Smooth muscle cell (in vitro differentiated cells): ENCODE results near the gene ADRB1. TPM values are rescaled to one million over a fixed set of nuclear protein-coding genes. Genes with fewer than 3 reads are reported as not detected.

Experiments
- DNase-seq: peaks from one replicate; lab custom pipeline; 2025; ENCODE audit not compliant: unreplicated experiment; lab: John Stamatoyannopoulos, UW
- H2AFZ ChIP-seq: fragments of 200-600 bp; sonication (generic); 2 replicates; pipeline ENCODE4 v1.6.0; 2016; ENCODE audit warnings: antibody characterized with exemption, low read depth, mild to moderate bottlenecking
- H3F3A ChIP-seq: fragments of 200-600 bp; sonication (generic); 2 replicates; pipeline ENCODE4 v1.6.0; 2017; ENCODE audit warnings: antibody characterized with exemption, low read depth
- H3K27ac ChIP-seq: fragments of 200-600 bp; sonication (generic); 2 replicates; pipeline ENCODE4 v1.5.1; 2016; ENCODE audit warnings: low read depth, mild to moderate bottlenecking
- H3K27me3 ChIP-seq: fragments of 200-600 bp; sonication (generic); 2 replicates; pipeline ENCODE4 v1.6.1; 2016; ENCODE audit warnings: low read depth, mild to moderate bottlenecking
- H3K36me3 ChIP-seq: fragments of 200-600 bp; sonication (generic); 2 replicates; pipeline ENCODE4 v1.5.1; 2016; ENCODE audit warnings: low read depth
- H3K4me1 ChIP-seq: fragments of 200-600 bp; sonication (generic); 2 replicates; pipeline ENCODE4 v1.5.1; 2016; ENCODE audit warnings: low read depth
- H3K4me2 ChIP-seq: fragments of 200-600 bp; sonication (generic); 2 replicates; pipeline ENCODE4 v1.6.0; 2016; ENCODE audit warnings: mild to moderate bottlenecking
- H3K4me3 ChIP-seq: fragments of 200-600 bp; sonication (generic); 2 replicates; pipeline ENCODE4 v1.5.1; 2016; ENCODE audit warnings: mild to moderate bottlenecking
- H3K79me2 ChIP-seq: fragments of 200-600 bp; sonication (generic); 2 replicates; pipeline ENCODE4 v1.6.0; 2016; ENCODE audit warnings: low read depth, mild to moderate bottlenecking
- H3K9ac ChIP-seq: fragments of 200-600 bp; sonication (generic); 2 replicates; pipeline ENCODE4 v1.6.0; 2016; ENCODE audit warnings: low read depth
- H3K9me3 ChIP-seq: fragments of 200-600 bp; sonication (generic); replicated peaks from 2 replicates; pipeline ENCODE4 v1.5.1; 2016; ENCODE audit warnings: low read depth
- H4K20me1 ChIP-seq: fragments of 200-600 bp; sonication (generic); 2 replicates; pipeline ENCODE4 v1.6.0; 2016; ENCODE audit warnings: low read depth
- CTCF ChIP-seq: fragments of 200-600 bp; sonication (generic); IDR thresholded peaks from 2 replicates; pipeline ENCODE4 v1.5.1; 2017; ENCODE audit warnings: borderline replicate concordance, mild to moderate bottlenecking, antibody characterized with exemption; ENCODE audit not compliant: insufficient read depth, poor library complexity, severe bottlenecking
- WGBS: methylation state at CpG from one replicate; pipeline ENCODE4 v1.1.7; 2016; ENCODE audit warnings: low lambda C conversion rate; 5-methylcytosine and 5-hydroxymethylcytosine counted together
- polyA plus RNA-seq: library from polyadenylated mRNA; unstranded; fragments of >200 nt; fragmentation: Nextera tagmentation; extraction: Ambion mirVana; gene quantifications from 2 replicates; pipeline ENCODE4 v1.2.1, GENCODE V29; 2016
- total RNA-seq: library from RNA; depleted of rRNA; stranded (reverse); fragments of >200 nt; gene quantifications from 2 replicates; pipeline ENCODE4 v1.2.3, GENCODE V29; 2014

Gene ADRB1
- total and polyA plus RNA-seq, 2 experiments from 2014 or later, result not detected

GRCh38 chr10:114075093-114075492, 31.4 kb downstream of the ADRB1 start:
- H3K4me1 ChIP-seq, result no peaks in the 10 kb centered on the region
- H3K4me2 ChIP-seq, result no peak overlapping the region
- TF ChIP-seq CTCF, result no peak
- H4K20me1 ChIP-seq, result no peaks in the 10 kb centered on the region
- H3K4me3 ChIP-seq, result no peak overlapping the region
- 94% methylated on average over 6 of the region's 6 CpGs for WGBS
- no peak overlapping the region for H3K27ac ChIP-seq
- H3K9me3 ChIP-seq, result no peaks in the 10 kb centered on the region
- H3K9ac ChIP-seq, result no peak overlapping the region
- H3K27me3 ChIP-seq, result no peaks in the 10 kb centered on the region
- no peaks in the 10 kb centered on the region for H3K36me3 ChIP-seq
- H3F3A ChIP-seq, result no peaks in the 10 kb centered on the region
- H3K79me2 ChIP-seq, result no peaks in the 10 kb centered on the region
- H2AFZ ChIP-seq, result no peak overlapping the region
- DNase-seq, result no peak

- Histone ChIP-seq H3K27me3 (peaks cover 7% of the 10 kb centered on the region), H3K4me1 (no peaks in the 10 kb centered on the region), H3K4me2 (no peak overlapping the region), H3F3A (no peaks in the 10 kb centered on the region), H2AFZ (no peak overlapping the region), H3K4me3 (no peak overlapping the region), H3K9me3 (no peaks in the 10 kb centered on the region), H3K27ac (no peak overlapping the region), H3K36me3 (no peaks in the 10 kb centered on the region), H4K20me1 (no peaks in the 10 kb centered on the region), H3K79me2 (no peaks in the 10 kb centered on the region), H3K9ac (no peak overlapping the region)
- no peak for TF ChIP-seq CTCF
- no peak for DNase-seq
- 77% methylated on average over 1 of the region's 1 CpG for WGBS
These were observed 33.7 kb downstream of the ADRB1 start for GRCh38 chr10:114077347-114077746.

- no peak for DNase-seq
- no peak overlapping the region for H2AFZ ChIP-seq
- 78% methylated on average over 9 of the region's 9 CpGs for WGBS
- H3F3A ChIP-seq, result no peaks in the 10 kb centered on the region
- no peaks in the 10 kb centered on the region for H3K79me2 ChIP-seq
- no peaks in the 10 kb centered on the region for H3K4me1 ChIP-seq
- peaks cover 7% of the 10 kb centered on the region for H3K27me3 ChIP-seq
- no peak overlapping the region for H3K4me2 ChIP-seq
- H4K20me1 ChIP-seq, result no peaks in the 10 kb centered on the region
- H3K9ac ChIP-seq, result no peak overlapping the region
- H3K36me3 ChIP-seq, result no peaks in the 10 kb centered on the region
- TF ChIP-seq CTCF, result no peak
- no peaks in the 10 kb centered on the region for H3K9me3 ChIP-seq
- H3K27ac ChIP-seq, result no peak overlapping the region
- no peak overlapping the region for H3K4me3 ChIP-seq
These were observed 34.2 kb downstream of the ADRB1 start for GRCh38 chr10:114077815-114078219.

GRCh38 chr10:114078346-114078745, 34.7 kb downstream of the ADRB1 start:
- Histone ChIP-seq H3K9me3 (no peaks in the 10 kb centered on the region), H3K27me3 (peaks cover 7% of the 10 kb centered on the region), H3K36me3 (no peaks in the 10 kb centered on the region), H3K9ac (no peak overlapping the region), H3K4me3 (no peak overlapping the region), H3K27ac (no peak overlapping the region), H3K4me2 (no peak overlapping the region), H4K20me1 (no peaks in the 10 kb centered on the region), H3K79me2 (no peaks in the 10 kb centered on the region), H2AFZ (no peak overlapping the region), H3F3A (no peaks in the 10 kb centered on the region), H3K4me1 (no peaks in the 10 kb centered on the region)
- WGBS, result 91% methylated on average over 6 of the region's 6 CpGs
- TF ChIP-seq CTCF, result no peak
- no peak for DNase-seq
